Activated naive CD4-positive, alpha-beta T cell treated with anti-CD3 and anti-CD28 coated beads, Interleukin-2, amount 50 U/mL, for 24 hours (primary cell): ENCODE measurements around the gene OR4P4.

Source experiments
- H3K27ac Mint-ChIP-seq: one replicate; pipeline ENCODE4 v1.8.0; 2021; ENCODE audit warnings: mild to moderate bottlenecking, mixed read lengths
- H3K27me3 Mint-ChIP-seq: one replicate; pipeline ENCODE4 v1.8.0; 2021; ENCODE audit warnings: mixed read lengths
- H3K36me3 Mint-ChIP-seq: one replicate; pipeline ENCODE4 v1.8.0; 2021; ENCODE audit warnings: mixed read lengths
- H3K4me1 Mint-ChIP-seq: one replicate; pipeline ENCODE4 v1.8.0; 2021; ENCODE audit warnings: mixed read lengths
- H3K4me3 Mint-ChIP-seq: one replicate; pipeline ENCODE4 v1.8.0; 2021; ENCODE audit warnings: mild to moderate bottlenecking, mixed read lengths
- H3K9me3 Mint-ChIP-seq: one replicate; pipeline ENCODE4 v1.8.0; 2021; ENCODE audit warnings: mixed read lengths

OR4P4 gene

GRCh38 chr11:55634813-55635212 is at the start of gene OR4P4:
OR4P4 (plus strand) TSS chr11:55635113.
- Mint-ChIP-seq H3K27me3 (no peaks in the 10 kb centered on the region), H3K4me1 (no peaks in the 10 kb centered on the region), H3K9me3 (peaks cover 22% of the 10 kb centered on the region), H3K4me3 (no peak within 1 kb of the TSS), H3K36me3 (no peaks in the 10 kb centered on the region), H3K27ac (no peak within 1 kb of the TSS)

- Mint-ChIP-seq H3K9me3 (peaks cover 11% of the 10 kb centered on the region), H3K27me3 (no peaks in the 10 kb centered on the region), H3K4me1 (no peaks in the 10 kb centered on the region), H3K36me3 (no peaks in the 10 kb centered on the region), H3K4me3 (no peak within 1 kb of the TSS), H3K27ac (no peak within 1 kb of the TSS)
Observed at GRCh38 chr11:55607545-55607944, 27.4 kb upstream of the OR4P4 start, which contains the start of gene OR4C11. OR4C11 (minus strand) TSS chr11:55607645; CDS start chr11:55604373, 3,272 bp downstream.

- H3K9me3 Mint-ChIP-seq, result peaks cover 8% of the 10 kb centered on the region
- H3K27me3 Mint-ChIP-seq, result no peaks in the 10 kb centered on the region
- H3K36me3 Mint-ChIP-seq, result no peaks in the 10 kb centered on the region
- H3K27ac Mint-ChIP-seq, result no peak overlapping the region
- H3K4me3 Mint-ChIP-seq, result no peak overlapping the region
- no peaks in the 10 kb centered on the region for H3K4me1 Mint-ChIP-seq
Observed at GRCh38 chr11:55624531-55624930, 10.4 kb upstream of the OR4P4 start.

GRCh38 chr11:55648027-55648426 is 13.1 kb downstream of the OR4P4 start, which contains the start of gene OR4S2:
OR4S2 (plus strand) TSS chr11:55648327; CDS start chr11:55650904, 2,577 bp downstream.
- H3K4me1 Mint-ChIP-seq, result no peaks in the 10 kb centered on the region
- peaks cover 13% of the 10 kb centered on the region for H3K9me3 Mint-ChIP-seq
- H3K36me3 Mint-ChIP-seq, result no peaks in the 10 kb centered on the region
- H3K27me3 Mint-ChIP-seq, result no peaks in the 10 kb centered on the region
- H3K4me3 Mint-ChIP-seq, result no peak within 1 kb of the TSS
- H3K27ac Mint-ChIP-seq, result no peak within 1 kb of the TSS

- no peak overlapping the region for H3K27ac Mint-ChIP-seq
- no peaks in the 10 kb centered on the region for H3K27me3 Mint-ChIP-seq
- H3K9me3 Mint-ChIP-seq, result peaks cover 11% of the 10 kb centered on the region
- no peaks in the 10 kb centered on the region for H3K4me1 Mint-ChIP-seq
- no peak overlapping the region for H3K4me3 Mint-ChIP-seq
- H3K36me3 Mint-ChIP-seq, result no peaks in the 10 kb centered on the region
Observed at GRCh38 chr11:55652560-55652959, 17.6 kb downstream of the OR4P4 start.

DNA sequence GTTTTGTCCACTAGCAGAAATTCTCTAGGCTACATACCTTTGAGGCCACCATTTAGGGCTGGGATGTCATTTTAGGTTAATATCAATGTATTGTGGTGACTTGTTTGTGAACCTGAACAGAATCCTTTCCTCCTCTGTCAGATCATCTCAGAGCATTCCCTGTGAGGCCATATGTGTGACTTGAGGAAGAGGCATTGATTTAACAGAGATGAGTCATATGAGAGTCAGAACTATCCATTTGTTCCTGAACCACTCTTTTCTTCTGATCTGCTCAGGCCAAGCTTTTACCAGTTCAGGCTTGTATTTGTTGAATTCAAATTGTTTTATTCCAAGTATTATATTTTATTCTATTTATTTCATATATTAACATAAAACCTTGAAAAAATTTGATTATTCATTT is 20.2 kb downstream of the OR4P4 start:
- no peaks in the 10 kb centered on the region for H3K27me3 Mint-ChIP-seq

DNA sequence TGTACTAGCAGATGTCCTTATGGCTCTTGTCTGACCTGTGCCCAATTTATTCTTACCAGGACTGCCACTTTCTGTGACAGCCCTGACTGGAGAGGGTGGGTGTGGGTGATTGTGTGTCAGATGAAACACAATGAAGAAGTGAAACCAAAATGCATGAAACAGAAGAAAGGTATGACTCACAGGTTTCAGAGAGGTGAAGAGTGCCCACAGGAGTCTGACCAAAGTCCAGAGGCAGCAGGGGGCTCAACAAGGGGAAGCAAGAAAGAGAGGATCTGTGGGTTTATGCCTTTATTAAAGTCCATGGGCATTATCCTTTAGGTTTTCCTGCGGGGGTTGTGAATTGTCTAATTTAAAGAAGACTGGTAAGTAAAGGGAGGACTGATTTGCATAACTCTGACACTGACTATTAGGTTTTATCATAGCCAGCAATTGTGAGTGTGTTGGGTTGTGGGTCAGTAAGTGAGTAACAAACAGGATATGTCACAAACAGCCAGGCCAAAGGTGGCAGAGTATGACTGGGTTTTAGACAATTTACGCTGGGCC is 23.2 kb downstream of the OR4P4 start:
- peaks cover 10% of the 10 kb centered on the region for H3K9me3 Mint-ChIP-seq
- H3K4me1 Mint-ChIP-seq, result no peaks in the 10 kb centered on the region
- H3K4me3 Mint-ChIP-seq, result no peak overlapping the region
- no peaks in the 10 kb centered on the region for H3K36me3 Mint-ChIP-seq
- H3K27ac Mint-ChIP-seq, result no peak overlapping the region
- no peaks in the 10 kb centered on the region for H3K27me3 Mint-ChIP-seq

More for the DNA sequence above, 20.2 kb downstream of the OR4P4 start:
- Mint-ChIP-seq H3K9me3 (peaks cover 10% of the 10 kb centered on the region), H3K4me1 (no peaks in the 10 kb centered on the region), H3K36me3 (no peaks in the 10 kb centered on the region), H3K27ac (no peak overlapping the region), H3K4me3 (no peak overlapping the region)

DNA sequence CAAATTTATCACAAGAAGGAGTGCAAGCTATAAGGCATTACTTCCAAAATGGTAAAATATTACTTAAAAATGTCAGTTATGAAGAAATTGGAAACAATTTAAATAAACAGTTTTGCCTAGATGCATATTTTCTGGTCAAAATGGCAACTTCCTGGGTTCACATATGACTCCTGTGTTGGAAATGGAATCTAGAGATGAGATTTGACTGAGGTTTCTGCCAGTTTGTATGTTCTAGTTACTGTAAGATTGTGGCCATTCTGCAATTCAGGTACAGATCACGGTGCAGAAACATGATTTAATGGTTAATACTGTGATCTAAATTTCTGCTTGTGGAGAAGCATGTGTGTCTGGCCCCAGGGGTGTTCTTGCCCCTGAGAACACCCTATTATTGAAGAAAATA is 23.7 kb downstream of the OR4P4 start:
- H3K27ac Mint-ChIP-seq, result no peak overlapping the region
- H3K36me3 Mint-ChIP-seq, result no peaks in the 10 kb centered on the region
- H3K4me3 Mint-ChIP-seq, result no peak overlapping the region
- H3K9me3 Mint-ChIP-seq, result peaks cover 11% of the 10 kb centered on the region
- H3K27me3 Mint-ChIP-seq, result no peaks in the 10 kb centered on the region
- no peaks in the 10 kb centered on the region for H3K4me1 Mint-ChIP-seq

DNA sequence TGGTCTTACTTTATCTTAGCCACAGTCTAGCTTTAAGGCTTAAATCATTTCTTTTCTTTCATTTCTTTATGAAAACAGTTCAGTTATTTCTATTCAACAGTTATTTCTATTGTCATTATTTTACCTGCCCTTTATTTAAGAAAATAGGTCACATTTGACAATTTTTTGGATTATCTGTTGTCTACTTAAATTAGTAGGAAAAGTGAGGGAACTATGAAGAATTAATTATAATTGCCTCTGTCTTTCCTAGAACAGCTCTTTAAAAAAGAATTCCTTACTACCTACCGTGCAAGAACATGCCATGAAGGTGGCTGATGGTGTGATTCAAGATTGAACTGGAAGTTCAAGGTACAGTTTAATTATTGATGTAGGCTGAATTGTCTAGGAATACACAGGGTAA is 27.0 kb downstream of the OR4P4 start, which contains the start of gene OR4C6:
TSS of gene OR4C6 (plus strand) at position 301 of the 400 bp plus-strand sequence. CDS start 2,966 bp downstream, outside the sequence.
- no peaks in the 10 kb centered on the region for H3K36me3 Mint-ChIP-seq
- no peaks in the 10 kb centered on the region for H3K4me1 Mint-ChIP-seq
- H3K27me3 Mint-ChIP-seq, result no peaks in the 10 kb centered on the region
- H3K9me3 Mint-ChIP-seq, result peaks cover 17% of the 10 kb centered on the region
- H3K27ac Mint-ChIP-seq, result no peak within 1 kb of the TSS
- H3K4me3 Mint-ChIP-seq, result no peak within 1 kb of the TSS

GRCh38 chr11:55669376-55669775 is 34.5 kb downstream of the OR4P4 start:
- Mint-ChIP-seq H3K27ac (no peak overlapping the region), H3K36me3 (no peaks in the 10 kb centered on the region), H3K27me3 (no peaks in the 10 kb centered on the region), H3K9me3 (peaks cover 18% of the 10 kb centered on the region), H3K4me1 (no peaks in the 10 kb centered on the region), H3K4me3 (no peak overlapping the region)

GRCh38 chr11:55673860-55674259 is 38.9 kb downstream of the OR4P4 start:
- no peaks in the 10 kb centered on the region for H3K4me1 Mint-ChIP-seq
- no peak overlapping the region for H3K4me3 Mint-ChIP-seq
- no peak overlapping the region for H3K27ac Mint-ChIP-seq
- H3K27me3 Mint-ChIP-seq, result no peaks in the 10 kb centered on the region
- H3K9me3 Mint-ChIP-seq, result peaks cover 5% of the 10 kb centered on the region
- H3K36me3 Mint-ChIP-seq, result no peaks in the 10 kb centered on the region
